Measurements from ENCODE around the gene NUBP2. TPM values are rescaled to one million over a fixed set of nuclear protein-coding genes. Genes with fewer than 3 reads are reported as not detected.

NUBP2 gene
- total RNA-seq, 1 donor = 56.1 TPM

- Histone ChIP-seq H3K9me3 (ENCODE audit: low read depth, low read length) (no peaks in the 10 kb centered on the region), H3K4me2 (ENCODE audit: insufficient read depth, low read length) (no peak overlapping the region), H2AFZ (ENCODE audit: low read length) (no peak overlapping the region), H4K20me1 (ENCODE audit: insufficient read depth, low read length) (peaks cover 28% of the 10 kb centered on the region), H3K36me3 (ENCODE audit: insufficient read depth, low read length) (peaks cover 21% of the 10 kb centered on the region), H3K4me1 (ENCODE audit: insufficient read depth, low read length) (peaks cover 11% of the 10 kb centered on the region), H3K4me3 (ENCODE audit: insufficient read depth, low read length) (no peak overlapping the region), H3K27ac (ENCODE audit: low read depth, low read length) (no peak overlapping the region), H3K27me3 (ENCODE audit: insufficient read depth, low read length) (no peaks in the 10 kb centered on the region), H3K79me2 (ENCODE audit: insufficient read depth, low read length) (peaks cover 32% of the 10 kb centered on the region)
- DNase-seq (ENCODE audit: insufficient read length, low spot score, missing footprints) = no peak
- no peak for TF ChIP-seq CTCF (IDR thresholded peaks at IDR 0.05; ENCODE audit: extremely low read depth, low read depth, low read length)
Observed at GRCh38 chr16:1740781-1741490, 41.8 kb upstream of the NUBP2 start.

- H2AFZ ChIP-seq (ENCODE audit: low read length) = no peak overlapping the region
- no peak for TF ChIP-seq CTCF (IDR thresholded peaks at IDR 0.05; ENCODE audit: extremely low read depth, low read depth, low read length)
Observed at GRCh38 chr16:1741553-1742165, 41.1 kb upstream of the NUBP2 start.

GRCh38 chr16:1743376-1744337, 39.1 kb upstream of the NUBP2 start:
- peak; percentile 75 for DNase-seq (ENCODE audit: insufficient read length, low spot score, missing footprints)
- Histone ChIP-seq H3K79me2 (ENCODE audit: insufficient read depth, low read length) (peaks cover 23% of the 10 kb centered on the region), H3K27ac (ENCODE audit: low read depth, low read length) (no peak overlapping the region), H2AFZ (ENCODE audit: low read length) (no peak overlapping the region), H3K4me2 (ENCODE audit: insufficient read depth, low read length) (no peak overlapping the region), H3K9me3 (ENCODE audit: low read depth, low read length) (no peaks in the 10 kb centered on the region), H4K20me1 (ENCODE audit: insufficient read depth, low read length) (peaks cover 24% of the 10 kb centered on the region), H3K4me1 (ENCODE audit: insufficient read depth, low read length) (peaks cover 22% of the 10 kb centered on the region), H3K36me3 (ENCODE audit: insufficient read depth, low read length) (peaks cover 29% of the 10 kb centered on the region), H3K4me3 (ENCODE audit: insufficient read depth, low read length) (no peak overlapping the region), H3K27me3 (ENCODE audit: insufficient read depth, low read length) (no peaks in the 10 kb centered on the region)
- TF ChIP-seq CTCF (IDR thresholded peaks at IDR 0.05; ENCODE audit: extremely low read depth, low read depth, low read length) = no peak

More at GRCh38 chr16:1741553-1742165, 41.1 kb upstream of the NUBP2 start:
- DNase-seq (ENCODE audit: insufficient read length, low spot score, missing footprints) = peak; percentile 59
- H3K27me3 ChIP-seq (ENCODE audit: insufficient read depth, low read length) = no peaks in the 10 kb centered on the region
- no peaks in the 10 kb centered on the region for H3K9me3 ChIP-seq (ENCODE audit: low read depth, low read length)
- peaks cover 19% of the 10 kb centered on the region for H3K4me1 ChIP-seq (ENCODE audit: insufficient read depth, low read length)
- peaks cover 28% of the 10 kb centered on the region for H4K20me1 ChIP-seq (ENCODE audit: insufficient read depth, low read length)
- no peak overlapping the region for H3K4me2 ChIP-seq (ENCODE audit: insufficient read depth, low read length)
- H3K27ac ChIP-seq (ENCODE audit: low read depth, low read length) = no peak overlapping the region
- peaks cover 29% of the 10 kb centered on the region for H3K79me2 ChIP-seq (ENCODE audit: insufficient read depth, low read length)
- H3K36me3 ChIP-seq (ENCODE audit: insufficient read depth, low read length) = peaks cover 21% of the 10 kb centered on the region
- no peak overlapping the region for H3K4me3 ChIP-seq (ENCODE audit: insufficient read depth, low read length)

Data from osteoblast (primary cell).